Astrocyte (in vitro differentiated cells and primary cell): ENCODE data around the gene DDB1.

Experiments used
- EZH2 ChIP-seq: IDR thresholded peaks from 2 replicates; pipeline ENCODE4 v1.6.1; 2012; ENCODE audit warnings: mild to moderate bottlenecking, low read length, inconsistent platforms; ENCODE audit not compliant: insufficient read depth
- TF ChIP-seq, protein P1 (sequence below): IDR thresholded peaks from 2 replicates; pipeline ENCODE4 v1.5.1; 2011; ENCODE audit warnings: low read depth, mild to moderate bottlenecking, inconsistent platforms, low read length, moderate library complexity; ENCODE audit not compliant: insufficient read depth

DNA sequence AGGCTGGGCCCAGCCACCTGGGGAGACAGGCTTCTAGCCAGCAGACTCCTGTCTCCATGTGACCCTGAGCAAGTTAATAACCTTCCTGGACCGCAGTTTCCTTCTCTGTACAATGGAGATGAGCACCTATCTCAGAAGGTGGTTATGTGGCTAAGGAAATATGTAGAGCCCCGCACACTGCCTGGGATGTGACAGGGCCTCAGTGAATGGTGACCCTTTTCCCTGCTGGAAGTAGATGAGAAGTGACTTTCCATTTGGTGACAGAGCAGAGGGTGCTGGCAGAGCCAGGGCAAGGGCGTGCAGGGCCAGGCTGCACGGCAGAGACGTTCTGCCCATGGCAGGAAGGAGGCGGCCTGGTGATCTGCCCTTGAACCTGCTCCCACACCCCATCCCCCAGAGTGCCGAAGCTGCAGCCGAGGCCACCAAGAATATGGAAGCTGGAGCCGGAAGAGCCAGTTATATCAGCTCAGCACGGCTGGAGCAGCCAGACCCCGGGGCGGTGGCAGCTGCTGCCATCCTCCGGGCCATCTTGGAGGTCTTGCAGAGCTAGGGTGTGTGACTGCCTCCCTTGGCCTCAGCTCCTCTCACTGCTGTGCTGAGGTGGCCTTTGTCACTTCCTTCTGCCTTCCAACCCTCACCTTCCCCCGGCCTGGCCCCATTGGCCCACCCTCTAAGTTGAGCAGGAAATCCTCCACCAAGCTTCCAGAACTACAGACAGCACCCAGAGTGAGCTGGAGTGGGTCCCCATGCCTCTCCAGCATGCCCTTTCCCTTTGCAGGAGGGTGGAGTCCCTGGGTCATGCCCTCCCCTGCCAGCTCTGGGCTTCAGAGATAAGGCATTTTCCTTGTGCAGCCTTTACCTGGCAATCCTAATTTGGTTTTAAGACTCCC lies 13.3 kb upstream of the DDB1 start:
- TF ChIP-seq, protein P1, sequence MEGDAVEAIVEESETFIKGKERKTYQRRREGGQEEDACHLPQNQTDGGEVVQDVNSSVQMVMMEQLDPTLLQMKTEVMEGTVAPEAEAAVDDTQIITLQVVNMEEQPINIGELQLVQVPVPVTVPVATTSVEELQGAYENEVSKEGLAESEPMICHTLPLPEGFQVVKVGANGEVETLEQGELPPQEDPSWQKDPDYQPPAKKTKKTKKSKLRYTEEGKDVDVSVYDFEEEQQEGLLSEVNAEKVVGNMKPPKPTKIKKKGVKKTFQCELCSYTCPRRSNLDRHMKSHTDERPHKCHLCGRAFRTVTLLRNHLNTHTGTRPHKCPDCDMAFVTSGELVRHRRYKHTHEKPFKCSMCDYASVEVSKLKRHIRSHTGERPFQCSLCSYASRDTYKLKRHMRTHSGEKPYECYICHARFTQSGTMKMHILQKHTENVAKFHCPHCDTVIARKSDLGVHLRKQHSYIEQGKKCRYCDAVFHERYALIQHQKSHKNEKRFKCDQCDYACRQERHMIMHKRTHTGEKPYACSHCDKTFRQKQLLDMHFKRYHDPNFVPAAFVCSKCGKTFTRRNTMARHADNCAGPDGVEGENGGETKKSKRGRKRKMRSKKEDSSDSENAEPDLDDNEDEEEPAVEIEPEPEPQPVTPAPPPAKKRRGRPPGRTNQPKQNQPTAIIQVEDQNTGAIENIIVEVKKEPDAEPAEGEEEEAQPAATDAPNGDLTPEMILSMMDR = no peak
- no peak for TF ChIP-seq EZH2
